OCI-M2 (cell line): Measurements from ENCODE around the gene LRRC15.

Experiments used
- DNase-seq: peaks from one replicate; lab custom pipeline; 2025; ENCODE audit not compliant: unreplicated experiment; lab: John Stamatoyannopoulos, UW

Gene LRRC15

DNA sequence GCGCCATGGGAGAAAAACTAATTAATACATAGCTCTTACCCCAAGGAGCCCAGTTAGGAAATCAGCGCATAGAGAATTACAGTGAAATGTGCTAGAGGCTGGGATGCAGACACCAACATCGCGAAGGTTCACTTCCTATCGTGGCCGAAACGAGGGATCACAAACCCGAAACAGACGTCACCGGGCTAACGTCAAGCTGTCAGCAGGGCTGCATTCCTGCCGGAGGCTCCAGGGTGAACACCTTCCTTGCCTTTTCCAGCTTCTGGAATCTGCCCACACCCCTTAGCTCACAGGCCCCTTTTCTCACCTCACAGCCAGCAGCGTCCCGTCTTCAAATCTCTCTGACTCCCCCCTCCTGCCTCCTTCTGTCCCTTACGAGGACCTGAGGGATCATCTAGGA is 16.5 kb upstream of the LRRC15 start:
- DNase-seq = no peak

DNA sequence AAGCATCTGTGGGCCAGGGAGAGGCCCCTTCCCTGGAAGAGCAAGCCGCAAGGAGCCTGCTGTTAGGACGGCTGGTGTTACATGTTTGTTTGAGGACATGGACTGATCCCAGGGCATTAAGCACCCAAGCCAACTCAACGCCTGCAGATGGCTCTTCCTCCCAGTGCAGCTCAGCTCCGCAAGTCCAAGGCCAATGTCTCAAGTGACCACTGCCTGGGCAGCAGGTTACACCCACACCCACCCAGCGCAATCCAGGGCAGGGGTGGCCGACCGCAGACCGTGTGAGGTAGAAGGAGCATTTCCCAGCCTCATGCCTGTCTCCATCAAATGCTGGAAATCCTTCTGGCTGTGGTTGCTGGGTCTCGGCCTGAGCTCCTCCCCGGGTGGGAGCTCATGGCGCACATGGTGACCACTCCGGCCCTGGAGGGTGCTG is 15.0 kb upstream of the LRRC15 start:
- no peak for DNase-seq

DNA sequence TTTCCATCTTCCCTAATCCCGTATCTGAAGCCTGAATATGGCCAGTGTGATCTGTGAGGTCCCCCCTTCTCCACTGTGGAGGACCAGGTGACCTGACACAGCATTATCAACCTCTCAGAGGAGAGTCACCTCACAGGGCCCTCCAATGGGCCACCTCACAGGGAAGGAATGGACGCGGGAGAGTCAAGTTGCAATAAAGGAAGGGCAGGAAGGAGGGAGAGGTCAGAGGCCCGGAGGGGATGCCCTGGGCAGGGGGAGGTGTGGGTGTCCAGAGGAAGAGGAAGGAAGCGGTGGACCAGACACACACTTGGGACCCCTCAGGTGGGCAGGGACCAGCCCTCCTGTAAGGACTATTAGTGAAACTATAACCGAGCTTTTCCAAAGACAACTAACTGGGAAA is 14.6 kb upstream of the LRRC15 start:
- DNase-seq = no peak

DNA sequence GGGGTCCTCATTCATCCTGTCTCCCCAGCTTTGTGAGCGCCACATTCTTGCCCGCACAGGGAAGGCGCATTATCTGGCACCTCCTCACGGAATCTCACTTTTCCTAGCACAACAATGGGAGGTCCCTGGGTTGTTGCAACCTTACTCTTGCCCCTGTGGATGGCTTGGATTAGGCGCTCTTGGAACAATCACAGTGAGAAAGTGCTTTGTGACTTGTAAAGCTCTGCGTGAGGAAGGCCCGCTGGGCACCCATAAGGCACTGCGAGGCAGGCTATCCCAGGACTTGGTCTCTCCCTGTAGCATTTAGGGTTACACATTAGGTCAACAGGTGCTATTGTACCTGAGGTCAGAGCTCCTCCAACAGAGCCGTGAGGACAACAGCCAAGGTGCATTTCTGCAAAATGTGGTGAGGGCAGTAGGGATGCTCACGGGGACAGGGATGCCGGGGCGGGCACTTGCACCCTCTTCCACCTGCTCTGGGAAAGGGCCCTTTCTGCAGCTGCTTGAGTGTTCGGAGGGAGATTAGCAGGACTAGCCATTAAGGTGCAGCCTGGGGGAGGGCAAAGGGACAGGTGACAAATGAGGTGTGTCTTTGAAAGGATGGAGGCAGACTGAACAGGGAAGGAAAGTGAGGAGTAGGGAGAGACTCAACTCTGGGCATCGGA is 13.9 kb upstream of the LRRC15 start:
- DNase-seq = no peak

DNA sequence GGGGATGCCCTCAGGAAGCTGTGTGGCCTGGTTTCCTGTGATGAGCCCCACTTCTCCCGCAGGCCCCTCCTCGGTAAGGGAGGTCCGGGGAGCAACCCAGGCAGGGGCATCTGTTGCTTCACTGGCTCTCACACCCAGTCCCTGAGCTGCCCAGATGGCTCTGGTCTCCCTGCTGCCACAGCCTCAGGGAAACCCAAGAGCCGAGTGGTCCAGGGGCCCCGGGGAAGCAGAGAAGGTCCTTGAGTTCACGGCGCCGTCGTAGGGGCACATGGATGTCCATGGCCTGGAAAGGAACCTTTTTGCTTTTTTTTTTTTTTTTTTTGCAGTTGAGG is 13.3 kb upstream of the LRRC15 start:
- DNase-seq = no peak

DNA sequence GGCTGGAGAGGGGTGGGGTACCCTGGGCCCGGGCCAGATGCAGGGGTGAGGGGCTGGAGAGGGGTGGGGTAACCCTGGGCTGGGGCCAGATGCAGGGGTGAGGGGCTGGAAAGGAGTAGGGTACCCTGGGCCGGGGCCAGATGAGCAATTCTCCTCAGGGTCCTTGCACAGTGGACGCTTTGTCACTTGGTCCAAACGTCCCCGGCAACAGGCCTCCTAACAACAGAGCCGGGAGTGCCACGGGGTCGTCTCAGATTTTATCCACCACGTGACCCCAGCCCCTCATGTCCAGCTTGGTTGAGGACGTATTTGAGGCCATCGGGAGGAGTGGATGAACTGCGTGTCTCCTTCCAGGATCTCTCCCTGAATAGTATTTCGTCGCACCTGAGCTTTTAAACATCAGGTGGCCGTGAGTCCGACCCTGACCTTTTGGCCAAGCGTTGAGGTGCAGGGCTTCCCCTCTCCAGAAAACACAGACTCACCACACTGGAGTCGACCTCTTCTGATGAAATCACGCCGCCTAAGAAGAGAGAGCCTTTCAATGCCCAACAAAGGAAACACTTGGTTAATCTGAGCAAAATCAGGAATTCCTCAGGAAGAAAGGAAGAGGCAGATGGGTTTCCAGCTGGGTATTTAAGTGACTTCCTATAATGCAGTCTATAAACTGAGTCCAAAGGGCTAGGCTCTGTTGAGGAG is 12.8 kb upstream of the LRRC15 start:
- no peak for DNase-seq

DNA sequence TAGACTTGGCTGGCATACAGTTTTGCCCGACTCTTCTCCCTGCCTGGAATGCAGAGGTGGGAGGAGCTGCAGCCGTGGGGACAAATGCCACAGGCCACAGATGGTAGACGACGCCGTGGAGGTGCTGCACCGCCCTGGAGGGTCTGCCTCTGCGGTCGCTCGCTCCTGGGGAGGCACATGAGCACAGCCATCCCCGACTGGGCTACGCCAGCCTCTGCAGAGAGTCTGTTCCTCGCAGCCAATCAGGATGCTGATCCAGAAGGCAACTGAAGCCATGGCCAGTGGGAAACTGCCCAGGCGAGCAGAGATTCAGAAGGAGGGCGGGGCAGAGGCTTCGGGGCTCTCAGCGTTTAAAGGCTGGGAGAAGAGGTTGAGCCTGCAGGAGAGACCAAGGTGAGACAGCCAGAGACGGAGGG is 11.9 kb upstream of the LRRC15 start:
- no peak for DNase-seq

DNA sequence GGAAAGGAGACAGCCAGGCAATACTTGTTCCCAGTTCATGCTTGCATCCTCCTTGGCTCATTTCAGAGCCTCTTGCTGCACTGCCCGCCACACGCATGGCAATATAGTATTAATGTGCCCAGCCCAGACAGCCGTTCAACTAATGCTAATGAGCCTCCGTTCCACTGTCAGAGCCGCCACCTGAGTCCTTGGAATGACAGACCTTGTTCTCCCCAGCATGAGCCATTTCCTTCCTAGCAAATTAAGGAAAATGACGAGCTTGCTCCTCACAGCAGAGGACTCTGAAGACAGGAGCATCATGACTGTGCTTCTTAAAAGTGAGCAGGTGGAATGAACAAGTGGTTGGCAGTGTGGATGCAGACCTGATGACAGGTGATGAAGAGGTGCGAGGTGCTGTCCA is 10.8 kb upstream of the LRRC15 start:
- no peak for DNase-seq

DNA sequence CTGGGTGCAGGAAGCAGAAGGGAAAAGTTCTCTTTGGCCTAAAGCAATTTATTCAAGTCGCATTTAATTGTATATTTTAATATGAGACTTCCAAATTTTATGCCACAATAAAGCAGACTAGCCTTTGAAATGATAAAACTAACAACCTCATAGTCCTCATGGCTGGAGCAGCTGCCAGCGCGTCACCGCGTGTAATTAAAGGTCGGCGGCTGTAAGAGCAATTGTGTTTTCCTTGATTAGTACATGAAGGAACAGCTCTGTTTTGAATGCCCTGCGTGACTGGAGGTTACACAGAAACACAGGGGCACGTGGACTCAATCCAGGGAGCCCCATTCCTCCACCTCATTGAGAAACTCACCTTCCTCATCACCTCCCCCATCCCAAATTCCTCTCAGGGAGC is 10.1 kb upstream of the LRRC15 start:
- DNase-seq = no peak

DNA sequence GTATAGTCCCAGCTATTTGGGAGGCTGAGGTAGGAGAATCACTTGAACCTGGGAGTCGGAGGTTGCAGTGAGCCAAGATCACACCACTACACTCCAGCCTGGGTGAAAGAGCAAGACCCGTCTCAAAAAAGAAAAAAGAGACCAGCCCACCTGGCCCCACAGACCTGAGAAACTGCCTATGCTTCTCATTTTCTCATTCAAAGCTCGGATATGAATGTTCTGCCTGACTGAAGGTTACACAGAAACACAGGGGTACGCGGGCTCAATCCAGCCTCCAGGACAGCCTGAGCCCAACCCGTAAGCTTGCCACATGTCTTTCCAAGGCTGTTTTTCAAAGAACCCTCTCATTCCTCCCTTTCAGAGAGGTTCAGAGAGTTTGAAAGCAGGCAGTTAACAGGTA is 9.7 kb upstream of the LRRC15 start:
- DNase-seq = no peak

DNA sequence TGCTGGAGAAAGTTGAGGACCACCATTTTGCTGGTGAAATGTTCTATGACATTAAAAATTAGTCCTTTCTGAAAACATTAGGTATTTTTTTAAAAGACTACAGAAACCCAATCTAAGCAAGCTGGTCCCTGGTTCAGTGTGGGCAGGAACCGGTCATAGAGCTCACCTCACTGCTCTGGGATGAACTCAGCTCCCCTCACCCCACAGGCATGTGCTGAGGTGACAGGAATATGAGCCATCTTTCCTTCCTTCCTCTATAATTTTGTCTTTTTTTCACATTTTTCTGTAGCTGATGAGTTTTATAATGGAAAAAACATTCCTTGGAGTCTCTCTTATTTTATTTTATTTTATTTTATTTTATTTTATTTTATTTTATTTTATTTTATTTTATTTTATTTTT is 8.2 kb upstream of the LRRC15 start:
- DNase-seq = no peak

DNA sequence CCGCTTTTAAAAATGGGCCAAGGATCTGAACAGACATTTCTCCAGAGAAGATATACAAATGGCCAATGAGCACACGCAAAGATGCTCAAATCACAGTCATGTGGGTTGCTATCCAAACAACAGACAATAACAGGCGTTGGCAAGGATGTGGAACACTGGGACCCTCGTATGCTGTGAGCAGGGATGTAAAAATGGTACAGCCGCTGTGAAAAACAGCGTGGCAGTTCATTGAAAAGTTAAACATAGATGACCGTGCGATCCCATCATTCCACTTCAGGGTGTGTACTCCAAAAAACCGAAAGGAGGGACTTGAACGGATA is 6.7 kb upstream of the LRRC15 start:
- no peak for DNase-seq

DNA sequence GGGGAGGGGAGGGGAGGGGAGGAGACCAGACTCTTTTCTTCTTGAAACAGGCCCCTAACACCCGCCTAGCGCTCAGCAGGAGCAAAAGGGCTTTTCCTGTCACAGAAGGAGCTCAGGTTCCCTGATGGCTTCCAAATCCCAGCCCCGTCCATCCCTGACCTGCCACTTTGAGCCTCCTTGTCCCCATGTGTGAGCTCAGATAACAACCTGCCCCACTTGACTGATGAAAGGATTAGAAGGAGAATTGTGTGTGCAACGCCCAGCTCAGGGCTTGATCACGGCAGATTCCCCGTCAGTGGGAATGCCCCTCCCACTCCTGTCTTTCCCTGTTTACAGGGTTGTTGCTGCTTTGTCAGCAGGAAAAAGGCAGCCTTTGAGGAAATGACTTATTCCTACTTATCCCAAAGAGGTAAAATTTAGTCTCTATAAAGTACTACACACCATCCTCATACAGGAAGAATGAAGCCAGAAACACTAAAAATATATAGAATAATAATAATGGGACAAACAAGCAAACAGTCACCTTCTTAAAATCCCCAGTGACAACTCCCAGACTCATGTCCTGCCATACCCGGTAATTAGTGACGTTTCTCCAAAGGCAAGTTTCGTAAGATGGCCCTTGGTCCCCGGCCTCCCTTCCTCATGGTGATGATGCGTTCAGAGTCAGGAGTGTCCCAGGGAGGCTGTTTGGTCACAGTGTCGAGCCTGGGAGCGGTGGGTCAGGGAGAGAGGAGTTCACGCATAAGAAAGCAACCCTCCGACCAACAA is 6.1 kb upstream of the LRRC15 start:
- DNase-seq = no peak

DNA sequence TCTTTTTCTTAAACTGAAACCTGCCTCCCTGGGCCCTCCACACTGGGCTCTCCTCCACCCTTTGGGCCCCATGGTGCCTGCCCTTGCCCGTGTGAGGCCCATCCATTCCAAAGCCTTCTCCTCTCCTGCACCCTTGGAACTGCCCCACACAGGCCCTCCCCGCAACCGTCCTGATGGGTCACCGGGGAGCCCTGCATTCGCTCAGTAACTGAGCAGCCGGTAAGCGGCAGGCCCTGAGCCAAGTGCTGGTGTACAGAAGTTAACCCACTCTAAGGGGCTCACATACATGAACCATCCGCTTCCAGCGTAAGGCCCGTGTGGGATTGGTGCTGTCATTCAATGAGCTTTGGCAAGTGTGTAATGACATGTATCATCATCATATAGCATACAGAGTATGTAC is 5.4 kb upstream of the LRRC15 start:
- no peak for DNase-seq

DNA sequence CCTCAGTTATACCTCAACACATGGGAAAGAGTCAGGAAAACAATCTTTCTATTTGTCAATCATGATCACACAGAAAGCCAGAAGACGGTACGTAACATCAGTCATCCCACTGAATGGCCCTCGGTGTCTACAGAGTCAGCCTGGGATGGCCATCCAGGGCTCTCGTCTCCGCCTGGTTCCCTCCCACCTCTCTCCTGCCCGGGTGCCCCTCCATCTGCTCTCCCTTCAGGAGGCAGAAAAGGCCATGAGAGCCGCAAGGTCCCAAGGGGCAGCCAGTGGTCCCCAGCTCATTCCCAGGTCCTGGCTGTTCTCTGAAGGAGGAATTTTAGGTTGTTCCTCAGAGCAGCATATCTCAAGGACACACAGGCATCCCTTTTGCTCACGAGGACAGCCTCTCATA is 4.4 kb upstream of the LRRC15 start:
- no peak for DNase-seq

DNA sequence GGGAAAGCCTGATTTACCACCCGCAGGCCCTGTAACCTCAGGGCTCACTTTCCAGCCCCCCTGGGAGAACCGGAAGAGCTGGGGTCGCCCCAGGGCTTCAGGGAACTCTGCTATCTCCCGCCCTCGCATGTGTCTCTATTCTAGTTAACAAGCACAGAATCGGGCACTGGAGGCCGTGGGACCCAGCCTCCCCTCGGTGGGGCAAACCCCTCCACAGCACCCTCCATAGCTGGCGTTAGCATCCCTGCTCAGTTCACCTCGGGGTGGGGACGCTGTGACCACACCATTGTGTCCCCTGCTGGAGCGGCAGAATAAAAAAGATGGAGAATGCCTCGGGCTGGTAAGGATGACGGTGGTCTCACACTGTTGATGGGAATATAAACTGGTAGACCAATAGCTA is 3.5 kb upstream of the LRRC15 start:
- no peak for DNase-seq

DNA sequence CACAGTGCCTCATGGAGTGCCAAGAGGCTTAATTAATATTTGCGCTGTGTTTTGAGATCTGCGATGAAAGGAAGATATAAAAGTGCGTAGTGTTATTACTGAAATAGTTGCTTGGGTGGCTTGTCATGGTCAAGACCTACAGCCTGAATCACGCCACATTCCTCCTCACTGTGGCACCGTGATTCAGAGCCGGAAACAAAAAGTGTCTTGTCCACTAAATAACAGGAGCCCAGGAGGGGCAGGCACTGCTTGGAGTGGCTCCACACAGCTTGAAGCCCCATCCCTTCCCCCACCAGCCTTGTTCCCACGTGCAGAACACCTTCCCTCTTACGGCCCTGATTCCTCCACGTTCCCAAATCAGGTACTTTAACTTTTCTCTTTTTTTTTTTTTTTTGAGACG is 1.2 kb upstream of the LRRC15 start:
- DNase-seq = no peak

DNA sequence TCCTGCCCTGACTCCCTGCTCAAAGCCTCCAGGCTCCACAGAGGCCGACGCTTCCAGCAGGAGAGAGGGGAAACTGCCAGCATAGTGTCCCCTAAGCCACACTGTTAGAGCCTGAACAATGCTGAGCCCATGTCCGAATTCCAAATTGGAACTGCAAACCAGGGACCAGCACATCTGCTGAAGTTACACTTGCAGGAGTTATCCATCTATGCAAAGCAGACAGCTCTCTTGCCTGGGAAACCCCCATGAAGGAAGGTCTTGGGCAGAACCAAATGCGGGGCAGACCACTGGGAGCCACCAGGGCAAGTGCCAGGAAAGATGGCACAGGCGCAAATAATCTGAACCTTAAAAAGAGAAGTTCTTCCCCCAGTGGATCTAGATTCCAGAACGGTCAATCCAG is 625 bp downstream of the LRRC15 start:
- no peak for DNase-seq

DNA sequence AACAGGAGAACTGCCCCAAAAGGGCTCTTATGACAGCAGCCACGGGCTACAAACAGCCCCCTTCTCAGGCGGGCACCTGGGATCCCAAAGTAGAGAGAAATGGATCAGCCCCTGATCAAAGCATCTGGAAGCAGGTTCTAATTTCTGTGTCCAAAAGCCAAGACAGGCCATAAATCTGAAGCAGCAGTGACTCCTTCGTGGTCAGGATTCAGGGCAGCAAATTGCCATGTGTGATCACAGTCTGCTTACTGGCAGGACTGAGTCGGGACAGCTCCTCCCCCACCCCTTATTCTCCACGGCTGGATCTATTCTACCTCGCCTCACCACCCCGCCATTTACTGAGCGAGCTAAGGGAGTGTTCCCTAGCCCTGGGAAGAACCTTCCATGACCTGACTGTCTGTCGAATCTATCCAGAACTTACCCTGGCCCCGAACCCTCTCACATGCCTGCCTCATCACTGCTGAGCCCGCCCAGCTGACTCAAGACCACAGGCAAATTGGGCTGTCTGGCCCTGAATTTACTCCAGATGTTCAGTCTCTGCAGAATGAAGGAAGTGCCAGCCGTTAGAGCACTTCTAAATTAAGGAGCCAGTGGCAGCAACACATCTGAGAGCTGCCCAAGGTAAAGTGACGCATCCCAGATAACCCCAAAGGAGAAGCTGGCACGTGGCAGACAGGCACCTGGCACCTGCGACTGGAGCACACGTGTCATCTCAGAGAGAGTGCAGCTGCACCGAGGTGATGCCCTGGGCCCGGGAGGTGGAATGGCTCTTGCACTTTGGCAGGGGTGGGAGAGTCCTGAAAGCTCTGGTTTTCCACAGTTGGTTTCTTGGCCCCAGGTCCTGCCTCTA is 1.3 kb downstream of the LRRC15 start:
- DNase-seq = no peak

DNA sequence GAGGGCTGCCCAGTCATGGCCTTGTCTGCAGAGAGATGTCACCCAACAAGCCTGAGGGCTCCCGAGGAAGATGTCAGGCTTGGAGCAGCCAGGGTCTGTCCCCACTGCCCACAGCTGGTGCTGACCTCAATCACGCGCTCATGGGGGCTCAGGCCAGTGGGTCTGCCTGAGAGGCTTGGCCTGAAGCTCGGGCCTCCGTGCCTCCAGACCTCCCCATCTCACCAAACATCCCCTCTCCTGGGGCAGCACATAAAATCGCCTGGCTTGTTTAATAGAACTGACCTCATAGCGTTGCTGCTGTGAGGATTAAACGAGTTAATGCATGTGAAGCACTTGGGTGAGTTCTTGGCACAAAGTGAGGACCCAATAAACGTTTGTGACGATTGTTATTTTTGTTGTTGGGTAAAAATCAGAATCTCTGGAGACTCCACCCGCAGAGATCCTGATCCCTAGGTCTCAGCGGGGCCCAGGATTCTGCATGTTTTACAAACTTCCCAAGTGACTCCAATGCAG is 3.5 kb downstream of the LRRC15 start:
- no peak for DNase-seq

DNA sequence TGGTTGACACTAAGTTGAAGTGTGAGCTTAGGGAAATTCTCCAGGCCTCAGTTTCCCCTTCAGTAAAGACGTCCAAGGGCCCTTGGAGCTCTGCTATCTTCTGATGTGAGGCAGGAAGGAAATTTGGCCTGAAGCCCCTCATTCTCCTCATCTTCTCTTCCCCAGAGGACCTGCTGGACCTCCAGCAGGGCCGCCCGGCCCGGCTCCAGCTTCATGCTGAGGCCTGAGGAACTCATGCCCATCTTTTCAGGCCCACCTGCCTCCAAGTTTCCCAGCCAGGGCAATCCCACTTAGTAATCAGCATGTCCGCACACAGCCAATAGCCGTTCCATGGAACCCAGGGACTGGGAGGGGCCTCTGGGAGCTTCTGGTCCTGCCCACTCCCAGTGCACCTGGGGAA is 4.0 kb downstream of the LRRC15 start:
- DNase-seq = no peak
